Neural progenitor cell (in vitro differentiated cells): ENCODE measurements around the gene SRBD1.

Experiments
- EZH2 ChIP-seq: fragments of 200-600 bp; sonication (generic); IDR thresholded peaks from 2 replicates; pipeline ENCODE4 v1.6.1; 2017; ENCODE audit warnings: antibody characterized with exemption, mild to moderate bottlenecking, moderate library complexity
- TF ChIP-seq, protein P1 (sequence below): fragments of 200-600 bp; sonication (generic); IDR thresholded peaks from 2 replicates; pipeline ENCODE4 v1.5.1; 2017; ENCODE audit warnings: antibody characterized with exemption, mild to moderate bottlenecking

DNA sequence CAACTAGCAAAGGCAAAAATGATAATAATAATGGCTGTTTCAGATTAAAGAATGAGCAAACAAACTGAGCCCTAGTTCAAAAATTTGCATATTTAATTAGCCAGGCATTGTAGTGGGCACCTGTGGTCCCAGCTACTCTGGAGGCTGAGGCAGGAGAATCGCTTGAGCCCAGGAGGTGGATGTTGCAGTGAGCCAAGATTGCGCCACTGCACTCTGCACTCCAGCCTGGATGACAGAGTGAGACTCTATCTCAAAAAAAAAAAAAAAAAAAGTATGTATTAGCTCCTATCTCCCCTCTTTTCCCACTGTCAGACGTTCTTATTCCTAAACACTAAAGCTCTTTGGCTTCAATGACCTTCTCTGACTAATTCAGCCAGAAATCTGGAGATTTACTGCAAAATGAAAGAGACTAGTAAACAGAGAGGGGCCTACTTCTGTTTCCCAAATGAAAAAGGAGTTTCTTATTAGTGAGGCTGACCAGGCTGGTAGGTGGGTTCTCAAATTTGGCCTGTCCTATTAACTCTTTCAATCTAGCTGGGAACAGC is 3.9 kb upstream of the SRBD1 start:
- TF ChIP-seq, protein P1, sequence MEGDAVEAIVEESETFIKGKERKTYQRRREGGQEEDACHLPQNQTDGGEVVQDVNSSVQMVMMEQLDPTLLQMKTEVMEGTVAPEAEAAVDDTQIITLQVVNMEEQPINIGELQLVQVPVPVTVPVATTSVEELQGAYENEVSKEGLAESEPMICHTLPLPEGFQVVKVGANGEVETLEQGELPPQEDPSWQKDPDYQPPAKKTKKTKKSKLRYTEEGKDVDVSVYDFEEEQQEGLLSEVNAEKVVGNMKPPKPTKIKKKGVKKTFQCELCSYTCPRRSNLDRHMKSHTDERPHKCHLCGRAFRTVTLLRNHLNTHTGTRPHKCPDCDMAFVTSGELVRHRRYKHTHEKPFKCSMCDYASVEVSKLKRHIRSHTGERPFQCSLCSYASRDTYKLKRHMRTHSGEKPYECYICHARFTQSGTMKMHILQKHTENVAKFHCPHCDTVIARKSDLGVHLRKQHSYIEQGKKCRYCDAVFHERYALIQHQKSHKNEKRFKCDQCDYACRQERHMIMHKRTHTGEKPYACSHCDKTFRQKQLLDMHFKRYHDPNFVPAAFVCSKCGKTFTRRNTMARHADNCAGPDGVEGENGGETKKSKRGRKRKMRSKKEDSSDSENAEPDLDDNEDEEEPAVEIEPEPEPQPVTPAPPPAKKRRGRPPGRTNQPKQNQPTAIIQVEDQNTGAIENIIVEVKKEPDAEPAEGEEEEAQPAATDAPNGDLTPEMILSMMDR, result no peak
- no peak for TF ChIP-seq EZH2
